HG03571 (cell line): ENCODE measurements around the gene RABL6.
"Not testable (repeated sequence)": the region's sequence is repeated elsewhere in the genome, so short reads cannot be mapped to it uniquely, and the experiment has no call there.

ENCODE experiments used
- ATAC-seq: cut with Tn5 transposase; IDR thresholded peaks from one replicate; pipeline ENCODE4 v1.9.1; 2021; ENCODE audit not compliant: unreplicated experiment

Gene RABL6

DNA sequence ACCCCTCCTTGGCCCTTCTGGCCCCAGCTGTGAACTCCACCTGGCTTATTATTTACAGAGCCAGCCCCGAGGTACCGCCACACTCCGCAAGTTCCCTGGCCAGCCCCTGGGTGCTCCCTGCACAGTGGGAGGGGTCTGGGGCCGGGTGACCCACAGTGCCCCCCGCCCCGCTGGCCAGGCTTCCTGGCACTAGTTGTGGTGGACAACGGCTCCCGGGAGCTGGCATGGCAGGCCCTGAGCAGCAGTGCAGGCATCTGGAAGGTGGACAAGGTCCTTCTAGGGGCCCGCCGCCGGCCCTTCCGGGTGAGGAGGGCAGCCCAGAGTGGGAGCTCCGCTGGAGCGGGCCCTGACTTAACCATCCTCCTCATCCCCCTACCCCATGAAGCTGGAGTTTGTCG, 48.3 kb downstream of the RABL6 start:
- ATAC-seq, result no peak

DNA sequence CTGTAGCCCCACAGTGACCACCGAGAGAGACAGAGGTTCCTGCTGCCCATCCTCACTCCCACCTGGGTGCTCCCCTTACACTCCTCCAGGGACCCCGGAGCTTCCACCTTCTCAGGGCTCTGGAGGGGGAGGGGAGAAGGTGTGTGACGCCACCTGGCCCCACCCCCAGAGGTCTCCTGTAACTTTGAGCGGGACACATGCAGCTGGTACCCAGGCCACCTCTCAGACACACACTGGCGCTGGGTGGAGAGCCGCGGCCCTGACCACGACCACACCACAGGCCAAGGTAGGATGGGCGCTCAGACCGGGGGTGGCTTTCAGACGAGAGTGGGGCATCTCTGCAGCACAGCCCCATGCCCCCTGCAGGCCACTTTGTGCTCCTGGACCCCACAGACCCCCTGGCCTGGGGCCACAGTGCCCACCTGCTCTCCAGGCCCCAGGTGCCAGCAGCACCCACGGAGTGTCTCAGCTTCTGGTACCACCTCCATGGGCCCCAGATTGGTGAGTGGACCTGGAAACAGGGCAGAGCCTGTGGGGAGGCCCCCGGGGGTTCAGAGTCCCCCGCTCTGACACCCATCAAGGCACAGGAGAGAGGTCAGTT, 48.9 kb downstream of the RABL6 start:
- ATAC-seq, result no peak

DNA sequence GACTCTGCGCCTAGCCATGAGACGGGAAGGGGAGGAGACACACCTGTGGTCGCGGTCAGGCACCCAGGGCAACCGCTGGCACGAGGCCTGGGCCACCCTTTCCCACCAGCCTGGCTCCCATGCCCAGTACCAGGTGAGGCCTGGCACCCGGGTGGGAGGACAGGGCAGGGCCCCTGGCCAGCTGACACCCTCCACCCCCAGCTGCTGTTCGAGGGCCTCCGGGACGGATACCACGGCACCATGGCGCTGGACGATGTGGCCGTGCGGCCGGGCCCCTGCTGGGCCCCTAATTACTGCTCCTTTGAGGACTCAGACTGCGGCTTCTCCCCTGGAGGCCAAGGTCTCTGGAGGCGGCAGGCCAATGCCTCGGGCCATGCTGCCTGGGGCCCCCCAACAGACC, 49.4 kb downstream of the RABL6 start:
- ATAC-seq, result no peak

DNA sequence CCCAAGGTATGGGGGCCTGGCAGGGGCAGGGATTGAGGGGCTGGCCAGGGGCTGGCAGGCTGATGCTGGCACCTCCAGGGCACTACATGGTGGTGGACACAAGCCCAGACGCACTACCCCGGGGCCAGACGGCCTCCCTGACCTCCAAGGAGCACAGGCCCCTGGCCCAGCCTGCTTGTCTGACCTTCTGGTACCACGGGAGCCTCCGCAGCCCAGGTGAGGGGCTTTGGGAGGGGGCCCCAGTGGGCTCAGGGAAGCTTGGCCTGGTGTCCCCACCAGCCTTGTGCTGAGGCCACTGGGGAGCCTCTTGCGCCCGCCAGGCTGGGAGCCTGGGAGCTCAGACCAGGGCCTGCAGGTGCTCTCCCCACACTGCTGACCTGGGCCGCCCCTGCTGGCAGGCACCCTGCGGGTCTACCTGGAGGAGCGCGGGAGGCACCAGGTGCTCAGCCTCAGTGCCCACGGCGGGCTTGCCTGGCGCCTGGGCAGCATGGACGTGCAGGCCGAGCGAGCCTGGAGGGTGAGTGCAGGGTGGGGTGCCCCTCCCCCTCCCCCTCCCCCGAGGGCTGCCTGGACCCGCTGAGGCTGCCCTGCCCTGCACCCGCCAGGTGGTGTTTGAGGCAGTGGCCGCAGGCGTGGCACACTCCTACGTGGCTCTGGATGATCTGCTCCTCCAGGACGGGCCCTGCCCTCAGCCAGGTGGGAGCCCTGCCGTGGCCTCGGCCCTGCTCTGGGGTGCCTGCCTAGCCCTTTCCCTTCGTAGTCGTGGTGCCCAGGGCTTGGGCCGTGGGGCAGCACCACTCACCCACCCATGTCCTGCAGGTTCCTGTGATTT, 50.0 kb downstream of the RABL6 start:
- no peak for ATAC-seq

DNA sequence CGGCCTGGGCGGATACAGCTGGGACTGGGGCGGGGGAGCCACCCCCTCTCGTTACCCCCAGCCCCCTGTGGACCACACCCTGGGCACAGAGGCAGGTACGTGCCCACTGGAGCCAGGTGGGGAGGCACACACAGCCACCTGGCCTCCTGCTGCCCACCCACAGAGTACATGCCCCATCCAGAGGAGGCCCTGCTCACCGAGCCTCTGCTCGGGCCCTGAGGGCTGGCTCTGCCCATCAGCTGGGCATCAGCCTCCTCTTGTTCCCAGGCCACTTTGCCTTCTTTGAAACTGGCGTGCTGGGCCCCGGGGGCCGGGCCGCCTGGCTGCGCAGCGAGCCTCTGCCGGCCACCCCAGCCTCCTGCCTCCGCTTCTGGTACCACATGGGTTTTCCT, 50.7 kb downstream of the RABL6 start:
- no peak for ATAC-seq

DNA sequence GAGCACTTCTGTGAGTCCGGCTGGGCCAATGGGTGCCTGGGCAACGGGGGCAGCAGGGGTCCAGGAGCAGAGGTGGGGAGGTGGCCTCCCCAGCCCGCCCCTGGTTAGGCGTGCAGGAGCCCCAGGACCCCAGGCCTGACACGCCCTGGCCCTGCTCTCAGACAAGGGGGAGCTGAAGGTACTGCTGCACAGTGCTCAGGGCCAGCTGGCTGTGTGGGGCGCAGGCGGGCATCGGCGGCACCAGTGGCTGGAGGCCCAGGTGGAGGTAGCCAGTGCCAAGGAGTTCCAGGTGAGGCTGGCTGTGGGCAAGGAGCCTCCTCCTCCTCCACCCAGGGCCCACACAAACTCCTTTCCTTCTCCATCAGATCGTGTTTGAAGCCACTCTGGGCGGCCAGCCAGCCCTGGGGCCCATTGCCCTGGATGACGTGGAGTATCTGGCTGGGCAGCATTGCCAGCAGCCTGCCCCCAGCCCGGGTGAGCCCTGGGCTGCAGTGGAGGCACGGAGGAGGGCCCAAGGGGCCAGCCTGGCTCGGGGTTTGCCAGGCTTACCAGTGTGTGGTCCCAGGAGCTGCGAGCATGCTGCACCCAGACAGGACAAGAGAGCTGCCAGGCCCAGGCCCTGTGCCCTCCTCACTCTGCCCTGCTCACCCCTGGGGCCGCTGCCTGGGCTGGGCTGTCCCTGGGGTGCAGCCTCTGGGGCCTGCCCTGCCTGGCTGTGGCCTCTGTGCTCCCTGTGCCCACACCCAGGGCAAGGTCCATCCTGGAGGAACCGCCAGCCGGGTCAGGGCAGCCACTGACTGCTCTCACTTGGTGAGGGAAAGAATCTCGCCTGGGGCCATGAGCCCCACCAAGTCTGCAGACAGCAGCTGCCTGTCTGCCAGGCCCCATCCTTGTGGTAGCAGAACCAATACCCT, 51.4 kb downstream of the RABL6 start:
- no peak for ATAC-seq

DNA sequence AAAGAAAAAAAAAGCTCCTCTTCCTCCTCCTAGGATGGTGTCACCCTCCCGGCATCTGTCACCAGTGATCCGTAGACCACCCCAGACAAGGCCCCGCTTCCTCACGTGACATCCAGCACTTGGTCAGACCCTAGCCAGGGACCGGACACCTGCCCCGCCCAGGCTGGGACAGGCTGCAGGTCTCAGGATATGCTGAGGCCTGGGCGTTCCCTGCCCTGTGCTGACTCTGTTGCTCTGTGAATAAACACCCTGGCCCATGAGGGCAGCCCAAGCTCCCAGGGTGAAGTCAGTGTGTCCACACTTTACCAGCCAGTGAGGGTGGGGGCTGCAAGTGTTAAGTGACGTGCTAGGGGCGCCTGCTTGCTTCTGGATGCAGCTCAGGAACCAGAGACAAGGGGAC, 52.8 kb downstream of the RABL6 start:
- ATAC-seq, result no peak

DNA sequence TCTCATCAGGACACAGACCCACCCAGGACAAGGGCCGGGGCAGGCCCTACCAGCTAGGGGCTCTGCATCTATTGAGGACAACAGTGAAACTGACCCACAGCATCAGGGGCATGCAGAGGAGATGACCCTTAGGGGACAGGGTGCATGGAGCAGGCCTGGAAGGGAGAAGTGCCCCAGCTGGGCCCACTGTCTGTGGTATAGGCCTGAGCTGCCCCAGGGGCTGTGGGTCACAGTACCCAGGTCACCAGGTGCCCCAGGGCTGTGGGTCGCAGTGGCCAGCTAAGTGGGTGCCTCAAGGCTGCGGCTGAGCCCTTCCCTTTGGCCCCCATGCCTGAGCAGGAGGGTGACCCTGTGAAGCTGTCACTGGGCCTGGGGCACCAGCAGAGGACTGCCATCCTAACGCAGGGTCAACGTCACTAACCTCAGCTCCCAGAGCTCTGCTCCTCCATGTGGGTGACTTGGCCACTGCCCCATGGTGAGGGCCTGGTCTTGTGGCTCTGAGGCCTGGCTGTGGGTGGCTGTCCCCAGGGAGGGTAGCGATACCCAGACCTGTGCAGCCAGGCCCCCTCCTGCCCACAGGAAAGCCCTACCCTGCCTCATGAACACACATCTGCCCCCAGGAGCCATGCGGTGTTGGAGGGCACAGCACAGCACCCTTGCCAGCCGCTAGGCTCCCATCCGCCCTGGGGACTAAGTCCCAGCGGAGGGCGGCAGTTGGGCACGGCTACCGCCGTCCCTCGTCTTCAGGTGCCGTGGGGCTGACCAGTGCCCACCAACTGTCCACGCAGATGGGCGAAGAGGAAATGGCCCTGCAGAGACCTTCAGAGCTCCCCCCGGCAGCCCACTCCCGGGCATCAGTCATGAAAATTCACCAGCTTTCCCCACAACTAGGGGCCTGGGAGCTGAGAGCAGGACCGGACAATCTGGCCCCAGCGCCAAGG, 53.5 kb downstream of the RABL6 start:
- ATAC-seq, result no peak

DNA sequence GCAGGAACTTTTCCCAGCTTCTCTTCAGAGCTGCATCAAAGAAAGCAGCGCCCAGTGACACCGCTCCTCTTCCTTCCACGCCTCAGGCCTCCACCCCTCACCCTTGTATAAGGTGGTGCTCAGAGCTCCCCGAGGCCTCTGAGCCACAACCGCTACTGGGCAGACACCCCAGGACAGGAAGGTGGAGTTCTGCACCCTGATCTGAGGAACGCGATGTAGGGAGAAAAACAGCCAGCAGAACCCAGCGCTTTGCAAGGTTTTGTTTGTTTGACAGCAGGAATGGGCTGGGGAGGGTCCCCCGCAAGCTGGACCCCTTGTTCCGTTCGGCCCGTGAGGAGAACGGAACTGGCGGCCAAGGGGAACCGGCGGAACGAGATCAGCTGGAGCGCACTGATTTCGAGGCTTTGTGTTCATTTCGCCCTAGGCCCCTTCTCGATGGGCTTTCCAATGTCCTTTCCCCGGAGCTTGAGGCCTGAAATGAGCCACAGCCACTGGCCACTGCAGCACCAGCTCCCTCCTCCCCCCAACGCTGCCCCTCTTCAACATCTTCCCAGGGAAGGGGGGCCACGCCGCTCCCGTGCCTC, 54.2 kb downstream of the RABL6 start:
- ATAC-seq, result no peak

DNA sequence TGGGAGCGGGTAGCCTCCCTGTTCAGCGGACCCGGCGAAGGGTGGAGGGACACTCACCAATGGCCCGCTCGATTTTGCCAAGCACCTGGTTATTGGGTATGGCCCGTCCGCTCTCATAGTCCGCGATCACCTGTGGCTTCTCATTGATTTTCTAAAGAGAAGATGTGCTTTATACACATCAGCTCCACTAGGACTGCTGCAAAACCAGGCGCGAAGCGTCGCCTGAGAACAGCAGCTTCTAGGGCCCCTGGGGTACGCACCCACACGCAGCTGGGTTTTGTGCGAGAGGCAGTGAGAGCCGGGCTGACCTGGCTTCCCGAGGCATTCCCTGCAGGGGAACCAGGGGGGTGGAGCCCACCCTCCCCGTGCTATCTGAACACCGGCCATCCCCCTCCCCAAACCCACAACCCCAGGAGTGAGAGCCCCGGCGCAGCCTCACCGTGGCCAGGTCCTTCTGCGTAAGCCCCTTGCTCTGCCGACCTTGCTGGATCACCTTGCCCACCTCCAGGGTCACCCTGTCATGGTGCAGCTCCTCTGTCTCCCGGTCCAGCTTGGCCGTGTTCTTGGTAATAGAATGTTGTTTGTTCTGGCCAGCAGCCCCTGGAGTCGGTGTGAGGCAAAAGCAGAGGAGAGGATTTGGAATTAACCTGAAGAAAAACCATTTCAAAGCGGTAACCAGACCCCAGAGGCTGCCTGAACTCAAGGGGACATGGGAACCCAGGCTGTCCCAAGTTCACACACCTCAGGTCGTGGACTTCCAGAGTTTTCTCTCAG, 55.3 kb downstream of the RABL6 start:
- no peak for ATAC-seq

DNA sequence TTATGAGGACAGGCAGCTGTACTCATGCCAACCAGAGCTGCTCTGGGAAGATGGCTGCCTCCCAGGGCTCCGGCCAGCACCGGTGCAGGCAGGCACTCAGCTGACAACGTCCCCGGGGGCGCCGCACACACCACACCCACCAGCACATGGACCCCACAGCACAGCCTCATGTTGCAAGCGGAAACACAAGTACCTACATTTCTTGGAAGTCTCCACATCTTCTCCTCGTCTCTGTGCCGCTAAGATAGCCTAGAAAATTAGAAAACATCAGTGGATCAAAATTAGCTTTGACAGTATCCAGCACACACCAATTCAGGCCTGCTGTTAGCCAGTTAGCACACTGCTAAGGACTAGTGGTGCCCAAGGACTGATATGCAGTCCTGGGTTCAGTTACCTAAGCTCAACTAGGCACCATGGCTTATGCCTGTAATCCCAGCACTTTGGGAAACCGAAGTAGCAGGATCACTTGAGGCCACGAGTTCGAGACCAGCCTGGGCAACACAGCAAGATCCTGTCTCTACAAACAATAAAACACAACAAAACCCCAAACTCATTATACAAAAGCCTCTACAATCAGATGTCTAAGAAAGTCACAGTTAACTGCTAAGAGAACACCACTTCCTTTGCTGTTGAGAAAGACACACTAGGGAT, 56.0 kb downstream of the RABL6 start:
- ATAC-seq, result no peak

DNA sequence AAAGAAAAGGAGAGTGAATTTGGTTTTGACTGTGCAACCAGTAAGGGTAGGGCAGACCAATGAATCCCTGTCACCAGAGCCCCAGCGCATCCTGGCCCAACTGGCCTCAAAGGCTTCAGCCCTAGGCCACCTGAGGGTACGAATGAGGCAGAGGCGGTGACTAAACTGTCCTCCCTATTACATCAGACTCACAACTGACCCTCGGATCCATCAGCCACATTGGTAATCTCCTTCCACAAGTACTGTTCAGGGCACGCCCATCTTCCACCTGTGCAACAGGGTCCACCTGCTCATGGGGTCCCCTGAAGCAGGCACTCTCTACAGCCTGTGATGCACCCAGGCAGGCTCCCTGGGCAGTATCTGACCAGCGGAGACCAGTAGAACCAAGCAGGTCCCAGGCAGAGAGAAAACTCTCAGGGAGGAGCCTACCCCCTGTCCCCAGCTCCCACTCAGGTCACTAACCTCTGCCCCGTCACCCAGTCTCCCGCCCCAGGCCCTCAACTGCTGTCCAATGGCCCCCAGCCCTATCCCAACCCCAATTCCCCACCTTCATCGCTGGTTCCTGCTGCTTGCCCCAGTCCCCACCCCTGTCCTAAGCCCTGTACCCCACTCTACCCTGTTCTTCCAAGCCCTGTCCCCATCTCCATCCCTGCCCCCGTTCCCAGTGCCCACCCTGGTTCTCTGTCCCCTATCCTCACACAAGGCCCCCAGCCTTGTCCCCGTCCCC, 57.5 kb downstream of the RABL6 start:
- no peak for ATAC-seq

DNA sequence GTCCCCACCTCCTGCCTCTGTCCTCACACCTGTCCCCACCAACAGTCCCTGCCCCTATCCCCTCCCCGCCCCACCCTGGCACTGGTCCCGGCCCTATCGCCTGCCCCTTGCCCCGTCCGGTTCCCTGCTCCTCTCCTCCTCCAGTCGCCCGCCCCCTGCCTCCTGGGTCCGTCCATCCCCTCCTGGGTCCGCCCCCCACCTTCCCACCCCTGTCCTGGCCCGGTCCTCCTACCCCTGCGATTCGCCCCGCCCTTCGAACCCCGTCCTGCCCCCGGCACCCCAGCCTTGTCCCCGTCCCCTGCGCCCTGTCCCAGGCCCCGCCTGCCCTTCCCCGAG, 58.0 kb downstream of the RABL6 start:
- ATAC-seq, result no peak

DNA sequence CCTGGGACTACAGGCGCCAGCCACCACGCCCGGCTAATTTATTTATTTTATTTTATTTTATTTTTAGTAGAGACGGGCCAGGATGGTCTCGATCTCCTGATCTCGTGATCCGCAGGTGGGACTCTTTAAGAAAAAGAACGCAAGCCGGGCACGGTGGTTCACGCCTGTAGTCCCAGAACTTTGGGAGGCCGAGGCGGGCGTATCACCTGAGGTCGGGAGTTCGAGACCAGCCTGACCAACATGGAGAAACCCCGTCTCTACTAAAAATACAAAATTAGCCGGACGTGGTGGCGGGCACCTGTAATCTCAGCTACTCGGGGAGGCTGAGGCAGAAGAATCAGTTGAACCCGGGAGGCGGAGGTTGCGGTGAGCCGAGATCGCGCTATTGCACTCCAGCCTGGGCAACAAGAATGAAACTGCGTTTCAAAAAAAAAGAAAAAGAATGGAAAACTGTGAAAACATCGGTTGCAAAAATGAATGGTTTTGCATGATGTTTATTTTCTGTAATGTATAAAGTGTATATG, 59.2 kb downstream of the RABL6 start:
- ATAC-seq, result not testable (repeated sequence)

DNA sequence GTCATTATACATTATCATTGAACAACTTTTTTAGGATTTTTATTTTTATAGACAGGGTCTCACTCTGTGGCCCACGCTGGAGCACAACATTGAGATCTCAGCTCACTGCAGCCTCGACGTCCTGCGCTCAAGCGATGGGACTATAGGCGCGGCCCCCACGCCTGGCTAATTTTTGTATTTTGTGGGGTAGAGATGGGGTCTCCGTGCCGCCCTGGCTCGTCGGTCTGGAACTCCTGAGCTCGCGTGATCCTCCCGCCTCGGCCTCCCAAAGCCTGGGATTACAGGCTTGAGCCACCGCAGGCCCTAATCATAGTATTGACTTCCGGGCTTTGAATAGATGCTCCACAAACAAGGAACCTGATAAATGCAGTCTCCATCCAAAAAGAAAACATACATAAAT, 59.7 kb downstream of the RABL6 start:
- ATAC-seq, result no peak

DNA sequence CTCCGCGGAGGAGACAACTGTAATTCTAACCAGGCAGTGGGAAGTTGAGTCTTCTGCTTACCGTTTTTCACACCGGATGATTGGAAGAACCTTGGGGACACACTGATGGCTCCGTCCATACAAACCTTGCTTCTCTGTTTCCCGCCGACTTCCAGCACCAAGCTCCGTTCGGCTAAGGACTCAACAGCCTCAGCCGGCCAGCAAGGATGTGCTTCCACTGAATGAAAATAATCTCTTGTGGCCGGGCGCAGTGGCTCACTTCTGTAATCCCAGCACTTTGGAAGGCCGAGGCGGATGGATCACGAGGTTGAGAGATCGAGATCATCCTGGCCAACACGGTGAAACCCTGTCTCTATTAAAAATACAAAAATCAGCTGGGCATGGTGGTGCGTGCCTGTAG, 60.2 kb downstream of the RABL6 start:
- ATAC-seq, result no peak

DNA sequence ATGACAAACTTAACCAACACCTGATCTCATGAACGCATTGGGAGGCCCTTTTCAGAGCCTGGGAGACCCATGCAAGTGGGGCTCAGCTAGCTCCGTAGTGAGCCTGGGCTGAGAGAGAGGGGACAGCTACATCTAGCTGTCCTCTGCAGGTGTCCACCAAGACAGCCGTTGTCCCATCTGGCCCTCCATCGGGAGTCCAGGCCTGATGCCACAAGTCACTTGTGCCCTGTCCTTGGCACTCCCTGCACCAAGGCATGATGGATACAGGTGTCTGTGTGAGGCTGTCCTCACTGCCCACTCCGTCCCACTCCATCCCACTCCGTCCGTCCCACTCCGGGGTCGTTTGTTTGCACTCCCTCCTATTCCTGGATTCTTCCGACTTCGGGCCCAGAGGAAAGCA, 60.9 kb downstream of the RABL6 start:
- ATAC-seq, result no peak

DNA sequence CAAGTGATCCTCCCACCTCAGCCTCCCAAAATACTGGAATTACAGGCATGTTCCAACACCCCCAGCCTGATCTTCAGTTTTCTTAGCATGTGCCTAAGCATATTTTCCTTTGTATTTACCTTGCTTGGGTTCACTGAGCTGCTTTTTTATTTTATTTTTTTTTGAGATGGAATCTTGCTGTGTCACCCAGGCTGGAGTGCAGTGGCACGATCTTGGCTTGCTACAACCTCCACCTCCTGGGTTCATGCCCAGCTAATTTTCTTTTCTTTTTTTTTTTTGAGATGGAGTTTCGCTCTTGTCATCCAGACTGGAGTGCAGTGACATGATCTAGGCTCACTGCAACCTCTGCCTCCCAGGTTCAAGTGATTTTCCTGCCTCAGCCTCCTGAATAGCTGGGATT, 61.9 kb downstream of the RABL6 start:
- not testable (repeated sequence) for ATAC-seq
